Astrocyte (in vitro differentiated cells and primary cell): ENCODE measurements around the gene PRADC1. TPM values are rescaled to one million over a fixed set of nuclear protein-coding genes. Genes with fewer than 3 reads are reported as not detected.
"Not testable (repeated sequence)": the region's sequence is repeated elsewhere in the genome, so short reads cannot be mapped to it uniquely, and the experiment has no call there.

Experiments used
- DNase-seq: peaks from one replicate; pipeline ENCODE4 v3.0.0-alpha.2; 2010; ENCODE audit warnings: low read depth
- FAIRE-seq: peaks from 2 replicates; lab custom pipeline; 2011; peaks lifted over from hg19 to GRCh38; lab: Jason Lieb, UNC
- H2AFZ ChIP-seq: 2 replicates; pipeline ENCODE4 v1.6.0; 2012; ENCODE audit warnings: low read depth, low read length, inconsistent platforms
- H3K27ac ChIP-seq: 2 replicates; pipeline ENCODE4 v1.5.1; 2011; ENCODE audit warnings: low read depth, low read length, inconsistent platforms
- H3K27me3 ChIP-seq: 2 replicates; pipeline ENCODE4 v1.6.0; 2011; ENCODE audit warnings: low read length, inconsistent platforms; ENCODE audit not compliant: insufficient read depth
- H3K36me3 ChIP-seq: 2 replicates; pipeline ENCODE4 v1.5.1; 2011; ENCODE audit warnings: low read length, inconsistent platforms; ENCODE audit not compliant: insufficient read depth
- H3K4me1 ChIP-seq: 2 replicates; pipeline ENCODE4 v1.5.1; 2011; ENCODE audit warnings: low read length, inconsistent platforms; ENCODE audit not compliant: insufficient read depth
- H3K4me2 ChIP-seq: 2 replicates; pipeline ENCODE4 v1.6.0; 2012; ENCODE audit warnings: low read length, inconsistent platforms
- H3K4me3 ChIP-seq: 2 replicates; pipeline ENCODE4 v1.5.1; 2011; ENCODE audit warnings: low read depth, mild to moderate bottlenecking, low read length, inconsistent platforms; ENCODE audit not compliant: insufficient read depth
- H3K79me2 ChIP-seq: 2 replicates; pipeline ENCODE4 v1.6.0; 2012; ENCODE audit warnings: mild to moderate bottlenecking, low read length, inconsistent platforms; ENCODE audit not compliant: insufficient read depth
- H3K9ac ChIP-seq: 2 replicates; pipeline ENCODE4 v1.6.0; 2012; ENCODE audit warnings: mild to moderate bottlenecking, low read length, inconsistent platforms
- H3K9me3 ChIP-seq: 2 replicates; pipeline ENCODE4 v1.5.1; 2012; ENCODE audit warnings: low read depth, mild to moderate bottlenecking, low read length, inconsistent platforms; ENCODE audit not compliant: insufficient read depth
- H4K20me1 ChIP-seq: 2 replicates; pipeline ENCODE4 v1.6.0; 2012; ENCODE audit warnings: low read length, inconsistent platforms; ENCODE audit not compliant: insufficient read depth
- H3K27ac Mint-ChIP-seq: one replicate; pipeline ENCODE4 v1.8.0; 2021; ENCODE audit warnings: mild to moderate bottlenecking, mixed read lengths; ENCODE audit not compliant: unreplicated experiment
- H3K27me3 Mint-ChIP-seq: one replicate; pipeline ENCODE4 v1.8.0; 2021; ENCODE audit warnings: low read depth, mixed read lengths; ENCODE audit not compliant: unreplicated experiment
- H3K36me3 Mint-ChIP-seq: one replicate; pipeline ENCODE4 v1.8.0; 2021; ENCODE audit warnings: low read depth, mixed read lengths; ENCODE audit not compliant: unreplicated experiment
- H3K4me1 Mint-ChIP-seq: one replicate; pipeline ENCODE4 v1.8.0; 2021; ENCODE audit warnings: low read depth, mixed read lengths; ENCODE audit not compliant: unreplicated experiment
- H3K4me3 Mint-ChIP-seq: one replicate; pipeline ENCODE4 v1.8.0; 2021; ENCODE audit warnings: mild to moderate bottlenecking, moderate library complexity, mixed read lengths; ENCODE audit not compliant: unreplicated experiment
- H3K9me3 Mint-ChIP-seq: one replicate; pipeline ENCODE4 v1.8.0; 2021; ENCODE audit warnings: mild to moderate bottlenecking, mixed read lengths; ENCODE audit not compliant: unreplicated experiment
- CTCF ChIP-seq: IDR thresholded peaks from 2 replicates; pipeline ENCODE4 v1.5.1; 2011; ENCODE audit warnings: low read depth, mild to moderate bottlenecking, inconsistent platforms, low read length, moderate library complexity; ENCODE audit not compliant: insufficient read depth
- EZH2 ChIP-seq: IDR thresholded peaks from 2 replicates; pipeline ENCODE4 v1.6.1; 2012; ENCODE audit warnings: mild to moderate bottlenecking, low read length, inconsistent platforms; ENCODE audit not compliant: insufficient read depth
- total RNA-seq: library from RNA; stranded (reverse); gene quantifications from 2 replicates; pipeline ENCODE4 v1.2.1, GENCODE V29; 2021

Gene PRADC1
- total RNA-seq, 1 donor from 2014 or later = 13.1 TPM

- DNase-seq (no peak), FAIRE-seq (no peak)
- peaks cover 27% of the 10 kb centered on the region for H4K20me1 ChIP-seq
- no peaks in the 10 kb centered on the region for H3K79me2 ChIP-seq
- H3K36me3 Mint-ChIP-seq = peaks cover 17% of the 10 kb centered on the region
- H3K9me3 ChIP-seq = no peaks in the 10 kb centered on the region
- H3K4me1 ChIP-seq = peaks cover 5% of the 10 kb centered on the region
- peaks cover 20% of the 10 kb centered on the region for H3K27me3 Mint-ChIP-seq
- no peak for TF ChIP-seq EZH2
- no peak for TF ChIP-seq CTCF
- H3K4me3 Mint-ChIP-seq = no peak overlapping the region
- no peak overlapping the region for H3K27ac ChIP-seq
- peaks cover 14% of the 10 kb centered on the region for H3K4me1 Mint-ChIP-seq
- no peak overlapping the region for H3K9ac ChIP-seq
- H3K9me3 Mint-ChIP-seq = no peaks in the 10 kb centered on the region
- no peaks in the 10 kb centered on the region for H3K36me3 ChIP-seq
- no peak overlapping the region for H3K4me3 ChIP-seq
- no peak overlapping the region for H3K4me2 ChIP-seq
- H3K27ac Mint-ChIP-seq = no peak overlapping the region
- peaks cover 22% of the 10 kb centered on the region for H3K27me3 ChIP-seq
- H2AFZ ChIP-seq = no peak overlapping the region
Observed at GRCh38 chr2:73264783-73265182, 31.7 kb upstream of the PRADC1 start.

GRCh38 chr2:73264332-73264606 lies 31.2 kb upstream of the PRADC1 start:
- Mint-ChIP-seq H3K4me1 (peaks cover 14% of the 10 kb centered on the region), H3K27ac (no peak overlapping the region), H3K27me3 (peaks cover 19% of the 10 kb centered on the region), H3K4me3 (no peak overlapping the region), H3K36me3 (peaks cover 22% of the 10 kb centered on the region), H3K9me3 (no peaks in the 10 kb centered on the region)
- Histone ChIP-seq H3K27ac (no peak overlapping the region), H3K9ac (no peak overlapping the region), H3K4me3 (no peak overlapping the region), H4K20me1 (peaks cover 27% of the 10 kb centered on the region), H3K27me3 (peaks cover 20% of the 10 kb centered on the region), H3K79me2 (no peaks in the 10 kb centered on the region), H3K4me1 (peaks cover 4% of the 10 kb centered on the region), H3K9me3 (no peaks in the 10 kb centered on the region), H2AFZ (no peak overlapping the region), H3K36me3 (no peaks in the 10 kb centered on the region), H3K4me2 (no peak overlapping the region)
- TF ChIP-seq EZH2 = no peak
- TF ChIP-seq CTCF = no peak
- FAIRE-seq = no peak
- no peak for DNase-seq

GRCh38 chr2:73263540-73264331 lies 30.7 kb upstream of the PRADC1 start:
- Mint-ChIP-seq H3K36me3 (peaks cover 26% of the 10 kb centered on the region), H3K4me3 (no peak overlapping the region), H3K9me3 (no peaks in the 10 kb centered on the region), H3K4me1 (peaks cover 14% of the 10 kb centered on the region), H3K27me3 (peaks cover 18% of the 10 kb centered on the region), H3K27ac (no peak overlapping the region)
- Histone ChIP-seq H3K9ac (no peak overlapping the region), H2AFZ (no peak overlapping the region), H3K27me3 (peaks cover 19% of the 10 kb centered on the region), H4K20me1 (peaks cover 27% of the 10 kb centered on the region), H3K4me2 (no peak overlapping the region), H3K9me3 (no peaks in the 10 kb centered on the region), H3K36me3 (no peaks in the 10 kb centered on the region), H3K27ac (no peak overlapping the region), H3K4me3 (no peak overlapping the region), H3K79me2 (no peaks in the 10 kb centered on the region), H3K4me1 (no peaks in the 10 kb centered on the region)
- FAIRE-seq (no peak), DNase-seq (no peak)
- TF ChIP-seq CTCF (no peak), EZH2 (no peak)

- not testable (repeated sequence) for H3K36me3 ChIP-seq, H3K4me1 Mint-ChIP-seq, H3K4me2 ChIP-seq, H3K27ac ChIP-seq, H3K4me1 ChIP-seq, H3K27me3 Mint-ChIP-seq, FAIRE-seq, H3K4me3 Mint-ChIP-seq, H3K79me2 ChIP-seq, H3K27ac Mint-ChIP-seq, DNase-seq, H3K9me3 ChIP-seq, H3K9me3 Mint-ChIP-seq, H3K4me3 ChIP-seq, H2AFZ ChIP-seq, H3K9ac ChIP-seq
- peaks cover 20% of the 10 kb centered on the region for H3K36me3 Mint-ChIP-seq
- H4K20me1 ChIP-seq = peaks cover 18% of the 10 kb centered on the region
- peaks cover 10% of the 10 kb centered on the region for H3K27me3 ChIP-seq
Observed at GRCh38 chr2:73262691-73263429, 29.8 kb upstream of the PRADC1 start.
